AG04450 (cell line): ENCODE measurements around the gene CYP2W1. TPM values are rescaled to one million over a fixed set of nuclear protein-coding genes. Genes with fewer than 3 reads are reported as not detected.
A peak's percentile ranks its signal among the peaks of the same experiment; 100 is the strongest.

ENCODE experiments used
- CTCF ChIA-PET: fragments of 300-600, 350-600 bp; formaldehyde crosslinking; extraction: SDS; loops from one replicate; lab custom pipeline; 2022; ENCODE audit warnings: antibody characterized with exemption, inconsistent platforms; lab: Charles Lee
- POLR2A ChIA-PET: fragments of 350-600 bp; formaldehyde crosslinking; extraction: SDS; loops from one replicate; lab custom pipeline; 2021; ENCODE audit warnings: antibody characterized with exemption, inconsistent platforms; lab: Yijun Ruan, JAX
- DNase-seq: peaks from one replicate; pipeline ENCODE4 v3.0.0-alpha.2; 2011; ENCODE audit warnings: low read depth, low spot score
- H3K27ac ChIP-seq: one replicate; pipeline ENCODE4 v1.5.1; 2012; ENCODE audit warnings: low read depth, low read length, control low read depth
- H3K27me3 ChIP-seq: one replicate; pipeline ENCODE4 v1.6.0; 2012; ENCODE audit warnings: low read length; ENCODE audit not compliant: control insufficient read depth, insufficient read depth
- H3K4me3 ChIP-seq: 2 replicates; pipeline ENCODE4 v1.5.1; 2011; ENCODE audit warnings: mild to moderate bottlenecking, low read depth, low read length, control low read depth
- H3K9me3 ChIP-seq: 2 replicates; pipeline ENCODE4 v1.5.1; 2012; ENCODE audit warnings: low read length; ENCODE audit not compliant: control insufficient read depth, insufficient read depth
- CTCF ChIP-seq: IDR thresholded peaks from 2 replicates; pipeline ENCODE4 v1.5.1; 2011; ENCODE audit warnings: low read depth, low read length, control low read depth, inconsistent platforms
- polyA plus RNA-seq: library from polyadenylated mRNA; depleted of rRNA; stranded (reverse); fragments of >200 nt; gene quantifications from 2 replicates; pipeline ENCODE4 v1.2.3, GENCODE V29; 2011

Gene CYP2W1
- polyA plus RNA-seq, 1 experiment, result not detected

GRCh38 chr7:1025743-1026581 lies 43.0 kb downstream of the CYP2W1 start:
- no peak overlapping the region for H3K4me3 ChIP-seq
- peaks cover 19% of the 10 kb centered on the region for H3K9me3 ChIP-seq
- POLR2A ChIA-PET, result no interaction called here
- DNase-seq, result no peak
- CTCF ChIA-PET, result interaction anchor here (0.9 to 2.5 kb wide), 2 partner anchors 18 to 33 kb away, joined by 3 to 10 read pairs; partner anchors contain the start of gene GPR146
- no peak for TF ChIP-seq CTCF
- H3K27me3 ChIP-seq, result no peaks in the 10 kb centered on the region
- no peak overlapping the region for H3K27ac ChIP-seq

DNA sequence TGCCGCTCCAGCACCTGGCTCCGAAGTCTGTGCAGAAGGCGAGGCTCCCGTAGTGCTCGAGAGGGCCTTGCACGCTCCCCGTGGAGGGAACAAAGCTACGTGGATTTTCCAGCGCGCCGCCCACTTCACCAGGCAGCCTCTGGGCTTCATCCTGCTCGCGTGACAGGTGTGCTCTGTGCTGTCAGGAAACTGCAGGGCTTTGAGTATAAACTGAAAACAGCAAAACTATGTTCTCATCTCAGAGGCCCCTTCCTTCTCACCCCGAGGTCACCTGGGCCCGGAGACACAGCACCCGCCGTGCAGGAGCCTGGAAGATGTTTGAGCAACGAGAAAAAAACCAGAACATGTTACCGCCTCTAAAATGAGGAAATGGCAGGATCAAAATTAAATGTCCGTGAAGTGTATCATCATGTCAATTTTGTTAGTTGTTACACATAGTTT lies 43.8 kb downstream of the CYP2W1 start:
- ChIA-PET CTCF (interaction anchor here (2.5 kb wide), 1 partner anchor 34 kb away, joined by 10 read pairs; no protein-coding TSS in a partner anchor), POLR2A (interaction anchor here (0.9 to 1.6 kb wide), 2 partner anchors 18 to 32 kb away, joined by 3 read pairs; partner anchors contain the start of gene GPR146)
- no peak for DNase-seq
- Histone ChIP-seq H3K27me3 (no peaks in the 10 kb centered on the region), H3K4me3 (peak overlapping the region; percentile 65; the same call in 1 of the 2 replicates), H3K27ac (no peak overlapping the region), H3K9me3 (peaks cover 11% of the 10 kb centered on the region)
- no peak for TF ChIP-seq CTCF

GRCh38 chr7:1027242-1028043 lies 44.5 kb downstream of the CYP2W1 start:
- H3K27me3 ChIP-seq, result no peaks in the 10 kb centered on the region
- peak; percentile 10 for DNase-seq
- H3K27ac ChIP-seq, result no peak overlapping the region
- H3K4me3 ChIP-seq, result peak overlapping the region; percentile 65
- POLR2A ChIA-PET, result interaction anchor here (0.9 to 1.6 kb wide), 2 partner anchors 17 to 31 kb away, joined by 3 read pairs; partner anchors contain the start of gene GPR146
- CTCF ChIA-PET, result interaction anchor here (2.5 kb wide), 1 partner anchor 34 kb away, joined by 10 read pairs; no protein-coding TSS in a partner anchor
- H3K9me3 ChIP-seq, result peaks cover 4% of the 10 kb centered on the region; the same call in 1 of the 2 replicates
- TF ChIP-seq CTCF, result no peak

GRCh38 chr7:1028044-1028770 lies 45.2 kb downstream of the CYP2W1 start:
- H3K9me3 ChIP-seq, result no peaks in the 10 kb centered on the region; the same call in 1 of the 2 replicates
- peak overlapping the region; percentile 91 for H3K27ac ChIP-seq
- POLR2A ChIA-PET, result interaction anchor here (1.6 kb wide), 1 partner anchor 30 kb away, joined by 3 read pairs; no protein-coding TSS in a partner anchor
- no peaks in the 10 kb centered on the region for H3K27me3 ChIP-seq
- CTCF ChIA-PET, result interaction anchor here (2.5 kb wide), 1 partner anchor 35 kb away, joined by 10 read pairs; no protein-coding TSS in a partner anchor
- H3K4me3 ChIP-seq, result peak overlapping the region; percentile 65
- no peak for TF ChIP-seq CTCF
- peak; percentile 48 for DNase-seq
